IPS-18c (cell line): ENCODE measurements around the gene TMEM222.

Experiments
- H3K4me3 ChIP-seq: 2 replicates; pipeline ENCODE4 v1.7.0; 2013; ENCODE audit warnings: low read depth, mild to moderate bottlenecking, low read length, moderate library complexity; ENCODE audit not compliant: insufficient read depth
- H3K9me3 ChIP-seq: one replicate; pipeline ENCODE4 v1.6.1; 2013; ENCODE audit warnings: mild to moderate bottlenecking, low read length, moderate library complexity; ENCODE audit not compliant: control insufficient read depth, insufficient read depth

Gene TMEM222

DNA sequence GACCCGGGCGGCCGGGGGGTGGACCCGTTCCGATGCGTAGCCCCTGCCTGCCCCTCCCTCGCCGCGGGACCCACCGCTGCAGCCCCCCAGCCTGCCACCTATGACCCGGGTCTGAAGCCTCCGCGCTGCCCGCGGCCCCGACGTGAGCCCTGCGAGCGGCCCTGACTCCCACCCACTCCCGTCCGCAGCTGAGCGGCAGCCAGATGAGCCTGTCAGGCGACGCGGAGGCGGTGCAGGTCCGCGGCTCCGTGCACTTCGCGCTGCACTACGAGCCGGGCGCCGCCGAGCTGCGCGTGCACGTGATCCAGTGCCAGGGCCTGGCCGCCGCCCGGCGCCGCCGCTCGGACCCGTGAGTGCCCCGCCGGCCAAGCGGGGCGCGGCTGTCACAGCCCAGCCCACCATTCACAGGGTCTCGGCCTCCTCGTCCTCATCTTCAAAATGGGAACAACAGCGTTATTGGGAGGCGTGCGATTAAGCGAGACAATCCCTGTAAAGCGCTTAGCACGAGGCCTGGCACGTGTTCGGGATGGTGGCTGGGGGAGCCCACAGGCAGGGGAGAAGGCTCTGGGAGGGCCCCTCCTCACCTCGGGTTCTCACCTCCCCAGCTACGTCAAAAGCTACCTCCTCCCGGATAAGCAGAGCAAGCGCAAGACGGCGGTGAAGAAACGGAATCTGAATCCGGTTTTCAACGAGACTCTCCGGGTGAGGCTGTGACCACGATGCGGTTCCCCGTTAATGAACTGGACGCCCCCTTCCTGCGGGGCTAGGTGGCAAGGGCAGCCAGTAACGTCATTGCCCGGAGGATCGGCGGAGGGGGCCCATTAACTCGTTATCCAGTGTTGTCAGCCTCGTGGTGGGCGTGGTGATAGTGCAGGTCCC lies 28.1 kb downstream of the TMEM222 start:
- H3K4me3 ChIP-seq: peak overlapping the region; percentile 58
- peaks cover 2% of the 10 kb centered on the region for H3K9me3 ChIP-seq

DNA sequence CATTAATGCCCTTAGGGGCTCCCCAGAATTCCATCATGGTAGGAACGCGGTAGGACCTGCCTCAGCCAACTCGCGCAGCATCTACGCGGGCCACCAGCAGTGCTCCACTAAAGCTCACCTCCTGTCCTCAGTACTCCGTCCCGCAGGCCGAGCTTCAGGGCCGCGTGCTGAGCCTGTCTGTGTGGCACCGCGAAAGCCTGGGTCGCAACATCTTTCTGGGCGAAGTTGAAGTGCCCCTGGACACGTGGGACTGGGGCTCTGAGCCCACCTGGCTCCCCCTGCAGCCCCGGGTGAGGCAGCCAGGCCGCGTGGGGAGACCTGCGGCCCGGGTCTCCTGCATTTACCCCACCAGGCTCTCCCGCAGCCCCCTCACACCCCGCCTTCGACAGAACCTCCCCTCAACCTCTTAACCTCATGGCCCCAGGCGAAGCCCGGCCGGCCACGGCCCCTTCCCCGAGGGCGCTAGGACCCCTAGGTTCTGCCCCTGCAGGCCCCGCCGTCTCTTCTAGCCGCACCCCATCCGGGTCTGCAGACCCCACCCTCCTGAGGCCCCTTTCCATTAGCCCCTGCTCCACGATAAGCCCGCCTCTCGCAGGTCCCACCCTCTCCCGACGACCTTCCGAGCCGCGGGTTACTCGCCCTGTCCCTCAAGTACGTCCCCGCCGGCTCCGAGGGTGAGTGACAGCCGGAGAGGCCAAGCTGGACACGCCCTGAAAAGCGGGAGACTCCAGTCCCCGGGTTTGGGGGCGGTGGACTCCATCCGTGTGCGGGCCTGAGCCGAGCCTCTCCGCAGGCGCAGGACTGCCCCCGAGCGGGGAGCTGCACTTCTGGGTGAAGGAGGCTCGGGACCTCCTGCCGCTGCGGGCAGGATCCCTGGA lies 28.9 kb downstream of the TMEM222 start:
- Histone ChIP-seq H3K4me3 (peak overlapping the region; percentile 58), H3K9me3 (peaks cover 2% of the 10 kb centered on the region)

DNA sequence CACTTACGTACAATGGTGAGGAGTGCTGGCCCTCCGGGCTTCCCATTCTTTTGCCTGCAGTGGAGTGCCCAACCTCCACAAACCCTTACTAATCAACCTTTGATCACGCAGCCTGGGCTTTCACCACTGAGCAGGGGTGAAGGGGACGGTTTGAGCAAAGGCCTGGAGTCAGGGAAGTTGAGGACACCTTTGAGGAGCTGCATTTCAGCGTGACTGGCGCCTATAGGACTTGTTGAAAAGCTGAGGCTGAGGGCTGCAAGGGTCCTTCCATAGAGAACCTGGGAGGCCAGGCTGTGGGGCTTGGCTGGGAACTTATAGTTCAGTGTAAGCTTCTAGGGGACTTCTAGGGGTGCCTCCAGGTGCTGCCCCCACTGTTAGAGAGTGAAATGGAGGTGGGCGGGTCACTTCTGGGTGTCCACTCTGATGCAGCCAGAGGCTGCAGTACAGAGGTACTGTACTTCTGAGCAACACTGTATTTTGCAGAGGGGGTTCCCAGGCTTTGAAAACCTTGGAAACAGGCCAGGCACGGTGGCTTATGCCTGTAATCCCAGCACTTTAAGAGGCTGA lies 29.7 kb downstream of the TMEM222 start:
- Histone ChIP-seq H3K9me3 (peaks cover 2% of the 10 kb centered on the region), H3K4me3 (peak overlapping the region; percentile 58)

DNA sequence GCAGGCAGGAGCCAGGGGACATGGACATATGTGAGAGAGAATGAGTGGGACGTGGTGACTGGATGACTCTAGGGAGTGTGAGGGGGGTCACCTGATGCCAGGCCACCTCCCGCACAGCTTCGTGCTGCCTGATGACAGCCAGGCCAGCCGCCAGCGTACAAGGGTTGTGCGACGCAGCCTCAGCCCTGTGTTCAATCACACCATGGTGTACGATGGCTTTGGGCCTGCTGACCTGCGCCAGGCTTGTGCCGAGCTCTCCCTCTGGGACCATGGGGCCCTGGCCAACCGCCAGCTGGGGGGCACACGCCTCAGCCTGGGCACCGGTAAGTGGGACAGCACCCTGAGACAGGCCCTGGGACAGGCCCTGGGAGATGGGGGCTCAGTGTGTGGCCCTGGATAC lies 31.2 kb downstream of the TMEM222 start:
- peaks cover 2% of the 10 kb centered on the region for H3K9me3 ChIP-seq

DNA sequence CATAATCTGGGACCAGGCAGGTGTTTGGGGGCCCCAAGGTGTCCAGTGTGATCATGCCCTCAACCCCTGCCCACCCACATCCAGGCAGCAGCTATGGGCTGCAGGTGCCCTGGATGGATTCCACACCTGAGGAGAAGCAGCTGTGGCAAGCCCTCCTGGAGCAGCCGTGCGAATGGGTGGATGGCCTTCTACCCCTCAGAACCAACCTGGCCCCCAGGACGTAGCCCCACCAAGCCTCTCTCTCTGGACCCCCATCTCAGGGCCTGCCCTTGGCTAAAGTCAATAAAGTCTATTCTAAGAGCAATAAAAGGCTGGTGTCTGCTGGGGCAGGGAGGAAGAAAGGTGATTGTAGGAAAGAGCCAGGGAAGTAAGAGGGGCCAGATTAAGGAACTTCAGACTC lies 31.7 kb downstream of the TMEM222 start:
- Histone ChIP-seq H3K4me3 (no peak overlapping the region), H3K9me3 (peaks cover 2% of the 10 kb centered on the region)

More for the DNA sequence above, 31.2 kb downstream of the TMEM222 start:
- H3K4me3 ChIP-seq: no peak overlapping the region

DNA sequence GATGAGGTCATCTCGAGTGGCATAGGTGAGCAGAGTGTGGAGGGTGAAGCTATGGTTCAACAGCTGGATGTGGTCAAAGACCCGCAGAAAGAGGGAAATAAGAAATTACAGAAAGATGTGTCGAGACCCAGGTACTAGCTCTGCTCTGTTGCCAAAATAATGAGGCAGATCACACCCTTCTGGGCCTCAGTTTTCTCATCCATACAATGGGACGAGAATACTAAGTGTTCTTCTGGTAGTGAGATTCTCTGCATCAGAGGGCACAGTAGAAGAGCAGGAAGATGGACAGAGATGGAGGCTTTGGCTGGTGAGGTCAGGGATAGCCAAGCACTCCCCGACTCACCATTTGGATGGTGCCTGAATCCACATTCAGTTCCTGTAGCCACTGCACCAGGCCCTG lies 33.7 kb downstream of the TMEM222 start:
- Histone ChIP-seq H3K9me3 (no peaks in the 10 kb centered on the region), H3K4me3 (no peak overlapping the region)

DNA sequence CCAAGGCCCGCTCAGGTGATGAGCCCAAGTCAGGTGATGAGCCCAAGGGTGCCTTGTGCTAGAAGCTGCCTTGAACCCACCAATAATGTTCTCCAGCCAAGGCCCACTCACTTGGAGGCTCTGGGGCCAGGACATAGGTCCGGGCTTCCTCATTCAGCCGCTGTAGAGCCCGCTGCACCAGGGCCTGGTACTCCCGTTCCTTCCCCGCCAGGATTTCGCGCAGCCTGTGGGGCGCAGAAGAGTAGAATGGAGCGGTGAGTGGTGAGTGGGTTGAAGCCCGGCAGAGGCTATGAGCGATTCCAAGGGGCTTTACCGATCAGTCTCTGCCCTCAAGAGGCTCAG lies 34.3 kb downstream of the TMEM222 start:
- Histone ChIP-seq H3K9me3 (no peaks in the 10 kb centered on the region), H3K4me3 (no peak overlapping the region)

DNA sequence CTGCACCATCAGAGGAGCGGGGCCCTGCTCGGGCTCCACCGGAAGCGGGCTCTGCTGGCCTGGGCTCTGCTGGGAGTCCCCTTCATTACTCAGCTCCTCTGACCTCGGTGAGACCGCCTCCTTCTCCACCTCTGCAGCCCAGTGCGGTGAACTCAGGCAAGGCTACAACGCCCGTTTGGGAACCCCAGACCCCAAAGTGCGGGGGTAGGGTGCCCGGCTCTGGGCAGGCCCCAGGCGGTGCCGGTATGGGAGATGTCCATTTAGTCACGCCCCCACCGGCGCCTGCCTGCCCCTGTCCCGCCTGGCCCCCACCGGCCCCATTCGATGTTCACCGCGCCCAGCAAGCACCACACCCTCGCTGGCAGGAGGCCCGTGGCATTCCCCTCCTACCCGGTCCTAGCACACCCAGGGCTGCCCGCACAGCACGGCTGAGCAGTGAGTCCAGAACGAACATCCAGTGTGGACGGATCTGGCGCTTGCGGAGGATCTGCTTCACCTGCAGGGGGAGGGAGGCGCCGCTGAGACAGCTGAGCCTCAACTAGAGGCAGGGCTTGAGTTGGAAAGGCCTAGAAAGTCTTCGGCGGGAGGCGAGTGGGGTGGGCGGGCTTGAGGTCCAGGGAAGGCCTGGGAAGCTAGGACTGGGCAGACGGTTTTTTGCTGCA lies 34.8 kb downstream of the TMEM222 start:
- H3K4me3 ChIP-seq: no peak overlapping the region
- no peaks in the 10 kb centered on the region for H3K9me3 ChIP-seq

DNA sequence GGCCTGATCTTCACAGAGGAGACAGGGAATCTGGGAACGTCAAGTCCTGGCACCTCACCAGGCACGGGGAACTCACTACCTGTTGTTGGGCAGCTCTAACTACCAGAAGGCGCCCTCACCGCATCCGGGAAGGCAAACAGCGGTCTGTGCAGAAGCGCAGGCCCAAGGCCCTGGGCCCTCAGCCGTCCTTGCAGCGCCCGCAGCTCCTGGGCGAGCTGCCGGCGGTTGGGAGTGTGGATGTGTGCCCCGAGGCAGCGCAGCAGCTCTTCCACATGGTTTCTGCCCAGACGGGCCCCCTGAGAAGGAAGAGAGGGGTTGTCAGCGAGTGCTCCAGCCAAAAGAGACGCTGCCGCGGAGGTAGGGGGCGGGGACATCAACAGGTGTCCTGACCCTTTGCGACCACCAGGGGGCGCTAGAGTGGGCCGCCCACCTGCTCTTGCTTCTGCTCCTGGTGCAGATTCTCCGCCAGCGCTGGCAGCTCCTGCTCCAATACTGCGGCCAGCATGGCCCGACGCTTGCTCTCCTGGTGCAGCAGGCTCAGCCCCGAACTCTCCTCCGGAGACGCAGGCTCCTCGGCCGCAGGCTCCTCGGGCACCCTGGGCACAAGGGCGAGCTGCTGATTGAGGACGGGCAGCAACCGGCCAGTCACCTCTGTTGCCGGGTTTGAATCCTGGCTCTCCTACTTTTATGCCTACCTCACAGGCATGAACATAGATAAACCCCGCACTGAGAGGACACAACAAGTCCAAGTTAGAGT lies 35.5 kb downstream of the TMEM222 start:
- H3K4me3 ChIP-seq: peak overlapping the region; percentile 24

DNA sequence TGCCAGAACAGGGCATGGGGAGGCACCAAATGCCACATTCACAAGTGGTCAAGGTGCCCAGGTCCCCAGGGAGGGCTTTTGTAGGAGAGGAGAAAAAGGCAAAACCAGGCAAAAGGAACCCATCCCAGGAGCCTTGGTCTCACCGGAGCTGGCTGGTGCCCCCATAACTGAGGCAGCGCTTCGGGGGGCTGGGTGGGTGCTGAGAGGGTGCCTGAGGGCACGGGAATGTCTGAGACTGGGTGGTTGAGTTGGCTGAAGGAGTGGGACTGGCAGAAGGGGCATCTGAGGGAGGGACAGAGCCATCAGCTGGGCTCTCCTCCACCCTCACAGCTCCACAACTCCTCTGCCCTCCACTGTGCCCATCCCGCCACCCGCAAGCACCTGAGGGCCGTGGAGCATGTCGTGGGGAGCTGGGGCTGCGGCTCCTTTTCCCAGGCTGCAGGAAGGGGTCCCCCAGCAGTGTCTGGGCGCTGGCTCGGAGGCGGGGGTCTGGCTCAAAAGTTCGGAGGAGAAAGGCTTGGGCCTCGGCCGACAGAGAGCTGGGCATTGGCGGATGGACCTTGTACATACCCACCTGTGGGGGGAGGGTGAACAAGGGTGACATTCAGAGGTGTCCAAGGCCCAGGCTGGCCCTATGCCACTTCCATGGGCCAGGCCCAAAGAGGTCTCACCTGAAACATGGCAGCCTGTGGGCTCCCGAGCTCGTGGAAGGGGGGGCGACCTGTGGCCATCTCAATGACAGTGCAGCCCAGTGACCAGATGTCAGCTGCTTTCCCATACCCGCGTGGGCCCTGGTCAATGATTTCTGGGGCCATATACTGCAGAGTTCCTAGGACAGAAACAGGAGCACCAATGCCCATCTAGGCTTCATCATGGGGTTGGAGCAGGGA lies 36.3 kb downstream of the TMEM222 start:
- H3K4me3 ChIP-seq: no peak overlapping the region
- H3K9me3 ChIP-seq: no peaks in the 10 kb centered on the region

More for the DNA sequence above, 35.5 kb downstream of the TMEM222 start:
- H3K9me3 ChIP-seq: no peaks in the 10 kb centered on the region

DNA sequence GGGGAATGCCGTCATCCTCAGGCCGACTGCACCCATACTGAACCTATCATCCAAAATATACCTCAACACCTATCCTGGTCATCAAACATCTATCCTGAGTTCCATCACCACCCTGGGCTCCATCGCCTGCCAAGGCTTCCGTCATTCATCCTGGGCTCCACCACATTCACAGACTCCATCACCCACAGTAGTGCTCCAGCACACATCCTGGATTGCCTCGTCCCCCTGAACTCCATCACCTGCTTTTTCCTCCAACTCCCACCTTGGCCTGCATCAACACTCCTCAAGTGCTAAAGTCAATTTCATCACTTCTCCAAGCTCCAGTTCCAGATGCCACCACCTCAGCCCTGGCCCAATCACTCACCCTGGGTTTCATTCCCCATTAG lies 37.0 kb downstream of the TMEM222 start:
- H3K4me3 ChIP-seq: no peak overlapping the region
- no peaks in the 10 kb centered on the region for H3K9me3 ChIP-seq

DNA sequence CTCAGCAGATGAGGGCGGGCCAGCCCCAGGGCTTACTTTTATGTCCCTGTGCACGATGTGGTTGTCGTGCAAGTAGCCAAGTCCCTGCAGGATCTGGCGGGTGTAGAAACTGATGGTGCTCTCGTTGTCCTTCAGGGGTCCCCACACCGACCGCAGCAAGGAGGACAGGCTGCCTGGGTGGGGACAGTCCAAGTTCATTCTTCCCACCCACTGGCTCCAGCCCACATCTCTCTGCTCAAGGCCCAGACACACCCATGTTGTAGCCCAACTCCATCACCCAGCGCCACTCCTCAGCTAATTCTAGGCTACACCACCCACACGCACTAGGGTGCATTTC lies 37.8 kb downstream of the TMEM222 start:
- Histone ChIP-seq H3K4me3 (peak overlapping the region; percentile 85), H3K9me3 (no peaks in the 10 kb centered on the region)

DNA sequence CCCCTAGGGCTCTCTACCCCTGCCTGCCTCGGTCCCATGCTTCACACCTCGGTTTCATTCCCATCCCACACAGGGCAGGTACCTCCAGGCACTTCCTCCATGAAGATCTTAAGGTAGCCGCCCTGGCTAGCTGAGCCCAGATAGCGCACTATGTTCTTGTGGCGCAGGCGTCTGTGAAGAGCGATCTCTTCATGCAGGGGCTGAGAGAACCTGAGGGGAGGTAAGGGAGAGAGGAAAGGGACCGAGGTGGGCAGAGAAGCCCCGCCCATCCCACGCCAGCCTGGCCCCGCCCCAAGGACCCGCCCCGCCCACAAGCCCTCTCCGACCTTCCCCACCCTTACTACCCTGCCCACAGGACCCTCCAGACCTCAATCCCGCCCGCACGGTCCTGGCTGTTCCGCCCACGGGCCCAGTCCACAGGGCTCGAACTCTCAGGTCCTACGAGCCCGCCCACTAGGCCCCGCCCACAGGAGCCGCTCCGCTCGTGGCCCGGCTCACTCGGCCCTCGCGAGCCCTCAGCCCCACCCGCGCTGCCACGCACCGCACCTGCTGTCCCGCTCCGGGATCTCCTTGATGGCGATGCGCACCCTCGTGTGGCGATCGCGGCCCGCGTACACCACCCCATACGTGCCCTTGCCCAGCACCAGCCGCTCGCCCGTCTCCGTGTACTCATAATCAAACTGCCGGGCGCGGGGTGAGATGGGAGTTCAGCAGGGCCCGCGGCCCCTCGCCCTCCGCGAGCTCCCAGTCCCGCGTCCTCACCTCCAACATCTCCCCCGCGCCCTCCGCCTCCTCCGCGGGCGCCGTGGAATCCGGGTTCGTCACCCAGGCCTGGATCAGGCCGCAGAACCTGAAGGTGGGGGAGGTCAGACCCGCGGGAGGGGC lies 38.4 kb downstream of the TMEM222 start:
- Histone ChIP-seq H3K4me3 (peak overlapping the region; percentile 85), H3K9me3 (no peaks in the 10 kb centered on the region)

DNA sequence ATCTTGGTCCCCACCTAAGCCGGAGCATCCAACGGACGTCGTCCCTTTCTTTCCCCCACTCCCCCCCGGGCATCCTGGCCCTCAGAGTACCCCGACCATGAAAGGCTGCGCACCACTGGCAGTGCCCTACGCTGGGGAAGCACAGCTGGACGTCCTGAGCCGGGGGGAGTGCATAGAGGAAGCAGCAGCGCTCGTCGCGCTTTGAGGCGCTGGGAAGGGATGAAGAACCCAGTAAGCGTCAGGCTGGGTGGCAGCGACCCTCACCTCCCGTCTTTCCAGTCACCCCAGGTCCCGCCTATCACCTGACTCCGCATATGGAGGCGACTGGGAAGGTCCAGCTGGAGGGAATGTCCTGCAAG lies 39.1 kb downstream of the TMEM222 start:
- H3K4me3 ChIP-seq: peak overlapping the region; percentile 85
- no peaks in the 10 kb centered on the region for H3K9me3 ChIP-seq

DNA sequence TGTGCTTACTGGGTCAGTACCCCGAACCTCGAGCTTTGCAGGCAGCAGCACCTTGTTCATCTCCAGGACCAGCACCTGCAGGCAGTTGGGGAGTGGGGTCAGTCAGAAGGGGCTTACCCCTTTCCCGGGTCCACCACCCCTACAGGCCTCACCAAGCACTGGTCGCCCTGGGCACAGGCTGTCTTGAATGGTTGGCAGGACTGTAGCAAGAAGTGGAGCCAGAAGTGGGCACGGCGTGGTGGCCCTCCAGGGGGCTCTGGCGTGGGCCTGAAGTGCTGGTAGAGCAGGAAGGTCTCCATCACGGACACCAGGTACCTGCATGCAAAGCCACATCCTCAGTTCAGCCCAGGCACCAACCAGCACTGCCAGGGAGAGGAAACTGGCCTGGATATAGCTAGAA lies 39.6 kb downstream of the TMEM222 start:
- H3K4me3 ChIP-seq: no peak overlapping the region
- H3K9me3 ChIP-seq: no peaks in the 10 kb centered on the region
